GM18507 (cell line): ENCODE measurements around the gene DPYD.

Experiments used
- DNase-seq: peaks from one replicate; pipeline ENCODE4 v3.0.0; 2011; ENCODE audit warnings: low read depth; ENCODE audit not compliant: insufficient read length; ENCODE audit errors: extremely low spot score
- FAIRE-seq: peaks from 2 replicates; lab custom pipeline; 2011; peaks lifted over from hg19 to GRCh38; lab: Jason Lieb, UNC

Gene DPYD

GRCh38 chr1:97063532-97063931 is 857.3 kb downstream of the DPYD start:
- DNase-seq, result no peak
- no peak for FAIRE-seq

GRCh38 chr1:97061604-97062003 is 859.2 kb downstream of the DPYD start:
- DNase-seq (no peak), FAIRE-seq (no peak)

- DNase-seq (no peak), FAIRE-seq (no peak)
These were observed 864.4 kb downstream of the DPYD start for GRCh38 chr1:97056386-97056785.

GRCh38 chr1:97053268-97053667 is 867.6 kb downstream of the DPYD start:
- no peak for FAIRE-seq
- no peak for DNase-seq

- FAIRE-seq (no peak), DNase-seq (no peak)
These were observed 869.0 kb downstream of the DPYD start for GRCh38 chr1:97051823-97052222.

GRCh38 chr1:97050506-97050905 is 870.3 kb downstream of the DPYD start:
- DNase-seq (no peak), FAIRE-seq (no peak)

GRCh38 chr1:97047421-97047793 is 873.4 kb downstream of the DPYD start:
- FAIRE-seq (no peak), DNase-seq (no peak)

GRCh38 chr1:97046765-97047420 is 873.9 kb downstream of the DPYD start:
- no peak for FAIRE-seq

GRCh38 chr1:97044159-97044760 is 876.6 kb downstream of the DPYD start:
- FAIRE-seq, result no peak
- DNase-seq, result no peak

More at GRCh38 chr1:97046765-97047420, 873.9 kb downstream of the DPYD start:
- no peak for DNase-seq

- FAIRE-seq, result no peak
- no peak for DNase-seq
These were observed 878.3 kb downstream of the DPYD start for GRCh38 chr1:97042551-97042950.

- DNase-seq (no peak), FAIRE-seq (no peak)
These were observed 879.8 kb downstream of the DPYD start for GRCh38 chr1:97041026-97041425.

- FAIRE-seq, result no peak
- no peak for DNase-seq
These were observed 882.4 kb downstream of the DPYD start for GRCh38 chr1:97038410-97038809.

GRCh38 chr1:97034651-97035050 is 886.2 kb downstream of the DPYD start:
- no peak for FAIRE-seq

GRCh38 chr1:97033949-97034348 is 886.9 kb downstream of the DPYD start:
- no peak for DNase-seq
- FAIRE-seq, result no peak

More at GRCh38 chr1:97034651-97035050, 886.2 kb downstream of the DPYD start:
- no peak for DNase-seq
